ENCODE measurements around the gene CABP4.
"Not testable (repeated sequence)": the region's sequence is repeated elsewhere in the genome, so short reads cannot be mapped to it uniquely, and the experiment has no call there.

Gene CABP4

GRCh38 chr11:67456068-67456705, 1.0 kb downstream of the CABP4 start:
- no peak for DNase-seq

- DNase-seq: no peak
These were observed 2.3 kb downstream of the CABP4 start for GRCh38 chr11:67457453-67457852.

DNA sequence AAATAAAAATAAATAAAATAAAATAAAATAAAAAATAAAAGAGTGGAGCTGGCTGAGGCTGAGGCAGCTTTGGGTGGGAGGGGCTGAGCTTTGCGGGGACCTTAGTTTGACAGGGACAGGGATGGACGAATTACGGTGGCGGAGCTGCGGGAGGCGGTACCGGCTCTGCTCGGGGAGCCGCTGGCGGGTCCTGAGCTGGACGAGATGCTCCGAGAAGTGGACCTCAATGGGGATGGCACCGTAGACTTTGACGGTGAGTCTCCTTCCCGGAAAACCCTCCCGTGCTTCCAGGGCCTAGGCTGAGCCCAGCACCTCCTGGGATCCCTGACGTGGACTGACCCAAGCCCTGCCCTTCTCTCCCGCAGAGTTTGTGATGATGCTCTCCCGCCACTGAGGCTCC, 3.1 kb downstream of the CABP4 start:
- DNase-seq: no peak

DNA sequence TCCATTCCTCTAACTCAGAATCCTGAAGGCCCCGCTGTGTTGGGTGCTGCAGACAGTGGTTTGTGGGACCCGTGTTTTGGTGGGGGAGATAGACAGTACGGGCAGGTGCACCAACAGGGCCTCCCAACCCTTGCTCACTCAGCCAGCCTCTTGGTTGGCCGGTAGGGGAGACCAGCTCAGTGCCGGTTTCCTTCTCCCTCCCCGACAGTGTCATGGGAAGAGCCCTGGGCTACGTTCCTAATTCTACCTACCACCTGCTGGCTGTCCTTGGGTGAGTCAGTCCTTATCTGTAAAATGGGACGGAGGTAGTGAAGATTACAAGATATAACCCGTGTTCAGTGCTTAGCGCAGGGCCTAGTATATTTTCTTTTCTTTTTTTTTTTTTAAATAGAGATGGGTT, 8.0 kb downstream of the CABP4 start:
- no peak for DNase-seq

- DNase-seq: no peak
These were observed 8.7 kb downstream of the CABP4 start for GRCh38 chr11:67463680-67464410.

DNA sequence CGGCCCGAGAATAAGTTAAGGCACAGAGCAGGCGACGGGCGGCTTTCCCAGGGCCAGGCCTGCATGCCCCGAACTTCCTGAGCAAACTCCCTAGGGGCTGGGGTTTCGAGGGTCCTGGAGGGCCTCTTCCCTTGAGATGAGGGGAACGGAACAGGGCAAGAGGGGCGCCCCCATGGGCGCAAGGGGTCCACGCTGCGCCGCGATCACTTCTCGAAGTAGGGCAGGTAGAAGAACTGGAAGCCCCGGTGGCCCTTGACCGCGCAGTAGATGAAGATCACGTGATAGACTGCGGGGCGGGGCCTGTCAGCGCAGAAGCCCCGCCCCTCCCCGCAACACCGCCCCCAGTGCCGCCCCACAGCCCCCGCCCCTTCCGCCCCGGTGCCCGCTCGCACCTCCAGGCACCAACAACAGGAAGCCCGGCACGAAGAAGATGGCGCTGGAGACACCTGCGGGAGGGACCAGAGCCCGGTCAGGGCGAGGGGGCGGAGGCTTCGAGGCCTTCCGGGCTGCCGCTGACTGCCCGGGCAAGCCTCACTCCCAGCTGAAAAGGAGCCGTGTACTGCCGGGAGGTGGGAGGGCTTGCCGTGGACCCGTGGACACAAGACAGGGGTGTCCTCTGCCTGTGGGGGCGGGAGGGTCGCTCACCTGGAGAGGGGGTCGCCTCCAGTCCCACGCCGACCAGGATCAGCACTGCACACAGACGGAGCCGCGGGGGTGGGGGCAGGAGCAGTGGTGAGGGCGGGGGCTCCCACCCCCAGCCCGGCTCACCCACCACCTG, 9.4 kb downstream of the CABP4 start:
- peak; percentile 95 for DNase-seq

GRCh38 chr11:67465189-67465510, 10.0 kb downstream of the CABP4 start:
- no peak for DNase-seq

DNA sequence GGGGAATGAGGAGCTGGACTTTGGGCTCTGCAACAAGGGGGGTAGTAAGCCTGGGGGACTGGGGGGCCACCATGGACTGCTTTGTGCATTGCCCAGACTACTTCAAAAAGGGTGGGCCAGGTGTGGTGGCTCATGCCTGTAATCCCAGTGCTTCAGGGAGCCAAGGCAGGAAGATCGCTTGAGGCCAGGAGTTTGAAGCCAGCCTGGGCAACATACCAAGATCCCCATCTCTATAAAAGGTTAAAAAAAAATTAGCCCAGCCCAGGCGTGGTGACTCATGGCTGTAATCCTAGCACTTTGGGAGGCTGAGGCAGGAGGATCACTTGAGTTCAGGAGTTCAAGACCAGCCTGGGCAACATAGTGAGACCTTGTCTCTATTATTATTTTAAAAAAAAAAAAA, 10.4 kb downstream of the CABP4 start:
- not testable (repeated sequence) for DNase-seq

GRCh38 chr11:67466367-67466766, 11.2 kb downstream of the CABP4 start:
- no peak for DNase-seq

GRCh38 chr11:67466962-67467771, 12.0 kb downstream of the CABP4 start:
- no peak for DNase-seq

GRCh38 chr11:67468056-67468455, 12.9 kb downstream of the CABP4 start:
- peak; percentile 54 for DNase-seq

GRCh38 chr11:67468456-67468758, 13.3 kb downstream of the CABP4 start:
- DNase-seq: no peak

DNA sequence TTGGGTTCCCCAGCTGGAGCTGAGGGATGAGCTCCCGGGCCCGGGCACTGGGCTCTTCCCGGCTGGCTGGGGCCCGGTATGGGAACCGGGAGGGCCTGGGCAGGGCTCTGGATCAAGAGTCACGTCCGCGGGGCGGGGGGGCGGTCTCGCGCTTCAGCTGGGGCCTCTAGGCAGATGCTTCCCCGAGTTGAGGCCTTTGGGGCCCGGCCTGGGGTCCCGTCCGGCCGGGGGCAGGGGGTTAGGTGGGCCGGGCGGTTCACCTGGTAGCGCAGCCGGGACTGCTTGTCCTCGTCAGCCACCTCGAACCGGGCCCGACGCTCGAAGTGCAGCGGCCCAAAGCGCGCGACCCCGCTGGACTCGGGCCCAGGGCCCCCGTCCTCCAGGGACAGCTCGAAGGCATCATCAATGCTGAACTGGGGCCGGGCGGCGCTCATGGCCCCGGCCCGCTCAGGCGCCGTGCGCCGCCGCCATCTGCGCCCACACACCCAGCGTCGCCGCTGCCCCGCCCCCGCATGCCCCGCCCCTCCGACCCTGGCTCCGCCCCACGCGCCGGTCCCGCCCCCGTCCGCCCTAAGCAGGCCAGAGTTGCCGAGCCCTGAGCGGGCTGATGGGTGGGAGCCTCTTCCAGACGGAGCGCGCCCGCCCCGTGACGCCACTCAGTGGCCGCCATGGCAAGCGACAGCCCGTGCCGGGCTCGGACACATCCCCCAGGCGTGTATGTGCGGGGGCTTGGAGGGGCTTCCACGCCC, 13.8 kb downstream of the CABP4 start, which contains the start of gene TMEM134:
TSS of gene TMEM134 (minus strand) at position 493 of the 749 bp plus-strand sequence. CDS start at position 434, 59 bp downstream.
- peak; percentile 94 for DNase-seq

DNA sequence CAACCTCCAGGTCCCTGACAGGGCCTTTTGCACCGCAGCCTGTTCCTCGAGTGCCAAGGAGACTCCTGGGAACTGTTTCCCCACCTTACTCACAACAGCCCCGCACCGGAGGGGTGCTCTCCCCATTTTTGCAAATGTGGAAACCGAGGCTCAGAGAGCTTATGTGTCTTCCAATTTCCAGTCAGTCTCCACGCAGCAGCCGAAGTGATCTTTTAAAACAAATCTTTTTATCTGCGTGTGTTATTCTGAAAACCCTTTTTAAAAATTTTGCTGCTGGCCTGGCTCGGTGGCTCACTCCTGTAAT, 14.3 kb downstream of the CABP4 start:
- DNase-seq: no peak

DNA sequence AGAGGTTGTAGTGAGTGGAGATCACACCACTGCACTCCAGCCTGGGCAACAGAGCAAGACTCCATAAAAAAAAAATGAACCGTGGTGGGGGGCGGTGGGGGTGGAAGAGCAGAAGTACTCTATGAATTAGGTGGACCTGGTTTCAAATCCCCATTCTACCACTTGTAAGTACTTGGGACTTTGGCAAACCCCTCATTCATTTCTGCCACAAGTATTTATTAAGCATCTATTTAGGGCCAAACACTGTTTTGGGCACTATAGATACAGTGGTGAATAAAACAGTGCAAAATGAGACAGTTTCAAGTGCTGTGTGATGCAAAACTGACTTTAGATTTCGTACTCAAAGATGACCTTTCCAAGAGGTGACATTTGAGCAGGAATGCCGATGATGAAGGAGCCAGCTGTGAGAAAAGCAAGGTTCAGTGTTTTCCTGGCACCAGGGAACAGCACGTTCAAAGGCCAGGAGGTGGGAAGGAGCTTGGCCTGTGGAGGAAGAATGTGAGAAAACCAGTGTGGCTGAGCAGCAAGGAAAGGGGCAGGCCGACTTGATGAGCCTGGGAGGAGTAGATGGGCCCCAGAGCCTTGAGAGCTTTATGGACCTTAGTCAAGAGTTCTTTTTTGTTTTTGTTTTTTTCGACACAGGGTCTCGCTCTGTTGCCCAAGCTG, 15.3 kb downstream of the CABP4 start:
- no peak for DNase-seq

GRCh38 chr11:67472882-67473281, 17.7 kb downstream of the CABP4 start:
- DNase-seq: no peak

DNA sequence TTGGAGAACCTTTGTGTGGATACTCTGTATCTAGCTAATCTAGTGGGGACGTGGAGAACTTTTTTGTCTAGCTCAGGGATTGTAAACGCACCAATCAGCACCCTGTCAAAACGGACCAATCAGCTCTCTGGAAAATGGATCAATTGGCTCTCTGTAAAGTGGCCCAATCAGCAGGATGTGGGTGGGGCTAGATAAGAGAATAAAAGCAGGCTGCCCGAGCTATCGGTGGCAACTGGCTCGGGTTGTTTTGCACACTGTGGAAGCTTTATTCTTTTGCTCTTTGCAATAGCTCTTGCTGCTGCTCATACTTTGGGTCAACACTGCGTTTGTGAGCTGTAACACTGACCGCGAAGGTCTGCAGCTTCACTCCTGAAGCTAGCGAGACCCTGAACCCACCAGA, 21.5 kb downstream of the CABP4 start:
- DNase-seq: not testable (repeated sequence)

GRCh38 chr11:67477344-67478050, 22.3 kb downstream of the CABP4 start:
- DNase-seq: not testable (repeated sequence)

GRCh38 chr11:67482275-67482826, 27.2 kb downstream of the CABP4 start:
- DNase-seq: no peak

DNA sequence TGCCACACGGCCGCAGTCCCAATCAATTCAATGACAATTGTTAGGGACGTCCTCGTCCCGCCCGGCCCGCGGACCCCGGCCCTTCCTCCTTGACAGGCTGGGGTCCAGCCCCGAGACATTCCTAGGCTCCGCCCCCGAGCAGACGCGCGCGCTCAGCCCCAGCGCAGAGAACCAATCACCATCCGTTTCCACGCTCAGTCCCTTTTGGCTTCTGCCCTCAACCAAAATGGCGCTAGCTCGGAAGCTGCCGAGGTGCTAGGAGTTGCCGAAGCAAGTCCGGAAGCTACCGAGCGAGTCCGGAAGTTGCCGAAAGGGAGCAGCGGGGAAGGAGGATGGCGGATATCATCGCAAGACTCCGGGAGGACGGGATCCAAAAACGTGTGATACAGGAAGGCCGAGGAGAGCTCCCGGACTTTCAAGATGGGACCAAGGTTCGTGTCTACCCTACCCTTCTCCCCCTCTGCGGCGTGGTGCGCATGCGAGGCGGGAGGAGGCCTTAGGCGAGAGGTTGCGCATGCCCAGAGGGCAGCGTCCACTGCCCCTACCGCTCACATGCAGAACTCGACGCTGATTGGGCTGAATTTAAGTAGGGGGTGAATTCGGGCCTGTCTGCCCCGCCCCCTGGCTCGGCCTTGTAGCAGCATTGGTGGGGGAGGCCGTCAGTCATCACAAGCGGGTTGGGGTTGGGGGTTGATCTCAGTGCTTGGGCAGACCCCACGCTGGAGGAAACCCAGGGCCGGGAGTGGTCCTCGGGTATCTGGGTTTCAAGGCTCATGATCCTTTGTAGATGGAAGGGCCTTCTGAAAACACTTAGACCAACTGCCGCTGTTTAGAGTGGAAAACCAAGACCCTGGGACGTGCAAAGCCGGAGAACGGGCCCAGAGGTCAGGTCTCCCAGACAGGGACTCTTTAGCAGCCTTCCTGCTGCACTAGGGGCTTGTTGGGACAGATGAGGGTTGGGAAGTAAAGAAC, 28.0 kb downstream of the CABP4 start, which contains the start of gene AIP:
TSS of gene AIP (plus strand) at position 200 of the 972 bp plus-strand sequence. CDS start at position 333, 133 bp downstream.
- DNase-seq: peak; percentile 98
